Peyer's patch (tissue), 4 donors: ENCODE data around the gene JAKMIP3.

ENCODE experiments used
- CTCF ChIP-seq, 6 experiments: fragments of 450-650 bp in 4 of 6; fragments of 200-600 bp in 2 of 6; sonication (generic) in 1 of 6; IDR thresholded peaks; one replicate each; pipeline ENCODE4 v1.5.1; 2017 to 2019; ENCODE audit warnings: antibody characterized with exemption in 6 of 6, mild to moderate bottlenecking in 3 of 6, moderate library complexity in 1 of 6
- POLR2A ChIP-seq, 2 donors: fragments of 450-650 bp; IDR thresholded peaks; one replicate each; pipeline ENCODE4 v1.5.1; 2017; ENCODE audit warnings: antibody characterized with exemption in 2 of 2, mild to moderate bottlenecking in 2 of 2, moderate library complexity in 2 of 2

GRCh38 chr10:132016514-132016913 is 49.2 kb upstream of the JAKMIP3 start:
- TF ChIP-seq CTCF (IDR thresholded peaks at IDR 0.05) (no peak), POLR2A (IDR thresholded peaks at IDR 0.05) (no peak)
